ENCODE measurements around the gene P2RX3.
A peak's percentile ranks its signal among the peaks of the same experiment; 100 is the strongest.
"Not testable (repeated sequence)": the region's sequence is repeated elsewhere in the genome, so short reads cannot be mapped to it uniquely, and the experiment has no call there.

The P2RX3 gene

GRCh38 chr11:57324154-57324885, 13.8 kb upstream of the P2RX3 start:
- peak in 18 of 56 donors; percentile 15 to 78 (median 38) for DNase-seq

DNA sequence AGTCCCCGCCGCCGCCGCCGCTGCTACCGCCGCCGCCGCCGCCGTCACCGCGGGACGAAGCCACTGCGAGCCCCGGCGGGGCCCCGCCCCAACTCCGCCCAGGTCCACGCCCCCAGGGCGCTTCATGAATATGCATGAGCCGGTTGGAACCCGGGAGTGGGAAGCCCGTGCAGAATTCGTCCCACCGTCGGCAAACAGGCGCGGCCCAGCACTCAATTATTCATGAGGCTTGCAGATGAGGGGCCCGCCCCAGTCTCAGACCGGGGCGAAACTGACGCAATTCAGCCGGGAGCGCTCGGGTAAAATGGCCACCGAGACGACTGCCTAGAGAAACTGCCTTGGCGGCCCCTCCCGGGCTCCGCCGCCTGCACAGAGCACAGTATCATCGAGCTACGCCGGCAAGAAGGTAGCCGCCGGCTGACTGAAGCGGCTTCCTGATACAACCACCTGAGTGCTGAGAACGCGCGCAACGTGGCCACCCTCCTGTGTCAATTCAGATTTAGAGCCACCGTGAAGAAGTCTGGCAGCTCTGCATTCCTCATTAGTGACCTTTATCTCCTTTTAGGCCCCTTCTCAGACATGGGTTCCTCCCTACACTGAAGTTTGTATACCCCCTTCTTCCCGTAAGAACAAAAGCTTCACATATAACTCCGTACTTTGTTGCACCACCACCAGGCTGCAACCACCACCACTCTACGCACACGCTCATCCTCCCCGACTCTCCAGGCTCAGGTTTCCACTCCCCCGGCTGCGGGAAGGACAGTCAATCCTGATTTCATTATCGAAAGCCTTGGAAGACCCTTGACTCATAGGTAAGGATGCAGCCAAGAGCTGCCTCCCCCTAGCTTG, 13.0 kb upstream of the P2RX3 start, which contains the start of gene TNKS1BP1:
TNKS1BP1 (minus strand) TSS at position 67 of the 849 bp plus-strand sequence. CDS start 3,067 bp downstream, outside the sequence.
- peak; percentile 50 to 98 (median 93) for DNase-seq

DNA sequence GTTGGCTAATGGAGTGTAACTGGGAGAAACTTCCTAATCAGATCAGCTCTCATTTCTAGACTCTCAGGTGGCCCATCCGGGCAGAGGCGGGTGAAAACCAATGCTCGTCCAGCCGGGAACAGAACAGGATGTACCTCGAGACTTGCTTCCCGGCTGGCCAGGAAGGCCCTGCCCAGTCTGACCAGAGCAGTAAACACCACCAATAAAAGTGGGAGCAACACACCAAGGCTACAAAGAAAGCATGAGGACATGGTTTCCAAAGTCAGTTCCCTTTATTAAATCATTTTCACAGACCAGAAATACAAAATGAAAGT, 12.5 kb upstream of the P2RX3 start:
- DNase-seq, result peak in 1 of 56 donors; percentile 26

- no peak for DNase-seq
Measured at GRCh38 chr11:57327721-57328120, 10.4 kb upstream of the P2RX3 start.

GRCh38 chr11:57330029-57330428, 8.1 kb upstream of the P2RX3 start:
- DNase-seq, result no peak

DNA sequence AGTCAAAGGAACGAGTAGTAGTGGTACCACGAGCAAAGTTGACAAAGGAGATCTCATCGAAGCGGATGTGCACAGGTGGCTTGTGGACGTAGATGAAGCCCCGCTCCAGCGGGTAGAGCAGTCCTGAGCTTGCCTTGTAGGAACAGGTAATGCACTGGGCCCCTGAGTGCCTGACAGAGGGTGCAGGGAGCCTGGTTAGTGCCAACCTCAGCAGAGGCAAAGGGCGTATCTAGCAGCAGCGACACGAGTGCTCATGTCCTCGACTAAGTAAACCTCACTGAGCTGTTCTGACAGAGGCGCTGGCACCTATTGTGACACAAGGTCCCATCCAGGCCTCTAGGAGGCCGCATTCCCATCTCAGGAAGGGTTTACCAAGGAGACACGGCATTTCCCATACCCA, 6.4 kb upstream of the P2RX3 start:
- no peak for DNase-seq

GRCh38 chr11:57332694-57333440, 5.3 kb upstream of the P2RX3 start:
- DNase-seq, result no peak

DNA sequence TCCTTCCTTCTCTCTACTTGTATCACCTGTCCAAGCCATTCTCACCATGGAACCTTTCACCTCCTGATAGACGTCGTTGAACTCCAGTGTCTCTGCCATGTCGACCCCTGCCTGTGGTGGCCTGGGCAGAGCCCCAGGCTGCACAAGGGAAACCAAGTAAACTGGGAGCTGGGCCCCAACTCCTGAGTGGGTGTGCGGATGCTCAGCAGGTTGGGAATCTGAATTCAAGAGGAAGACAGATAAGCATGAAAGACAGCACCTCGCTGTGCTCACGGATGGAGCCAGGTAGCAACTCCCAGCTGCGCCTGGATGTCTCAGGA, 3.2 kb upstream of the P2RX3 start:
- no peak for DNase-seq

GRCh38 chr11:57335343-57336110, 2.6 kb upstream of the P2RX3 start, which contains the start of gene SSRP1:
TSS of gene SSRP1 (minus strand) at chr11:57335892. CDS start at chr11:57335121, 771 bp downstream.
- DNase-seq, result peak in 55 of 56 donors; percentile 45 to 91 (median 80)

DNA sequence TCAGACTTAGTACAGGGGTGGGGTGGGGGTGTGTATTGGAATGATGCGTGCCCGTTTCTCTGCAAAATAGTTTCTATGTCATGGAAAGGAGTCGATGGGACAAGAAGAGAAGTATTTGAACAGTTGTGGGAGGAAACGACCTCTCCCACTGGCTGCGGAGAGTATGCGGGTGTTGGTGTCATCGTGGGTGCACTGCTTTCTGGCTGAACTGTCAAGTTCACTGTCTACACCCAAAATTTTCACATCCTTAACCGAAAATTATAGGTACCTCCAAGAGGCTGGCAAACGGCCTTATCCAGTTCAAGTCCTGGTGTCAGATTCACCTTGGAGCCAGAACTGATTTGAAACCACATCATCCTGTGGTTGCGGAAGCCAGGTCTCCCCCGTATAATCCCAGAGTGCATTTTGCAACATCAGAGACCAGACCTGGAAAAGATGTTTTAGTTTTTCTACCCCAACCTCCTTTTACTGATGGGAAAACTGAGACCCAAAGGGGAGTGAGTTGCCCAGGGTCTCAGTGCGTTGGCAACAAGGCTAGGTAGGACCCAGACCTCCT, 2.0 kb upstream of the P2RX3 start:
- DNase-seq, result no peak

DNA sequence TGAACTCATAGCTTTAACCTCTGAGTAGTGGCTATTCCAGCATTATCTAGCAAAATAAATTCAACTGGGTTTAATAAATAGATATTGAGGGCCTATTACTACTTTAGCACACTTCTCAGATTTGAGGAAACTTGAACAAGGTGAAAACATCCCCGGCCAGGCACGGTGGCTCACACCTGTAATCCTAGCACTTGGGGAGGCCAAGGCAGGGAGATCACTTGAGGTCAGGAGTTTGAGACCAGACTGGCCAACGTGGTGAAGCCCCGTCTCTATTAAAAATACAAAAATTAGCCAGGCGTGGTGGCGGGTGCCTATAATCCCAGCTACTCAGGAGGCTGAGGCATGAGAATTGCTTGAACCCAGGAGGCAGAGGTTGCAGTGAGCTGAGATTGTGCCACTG, 1.3 kb upstream of the P2RX3 start:
- DNase-seq, result not testable (repeated sequence)

DNA sequence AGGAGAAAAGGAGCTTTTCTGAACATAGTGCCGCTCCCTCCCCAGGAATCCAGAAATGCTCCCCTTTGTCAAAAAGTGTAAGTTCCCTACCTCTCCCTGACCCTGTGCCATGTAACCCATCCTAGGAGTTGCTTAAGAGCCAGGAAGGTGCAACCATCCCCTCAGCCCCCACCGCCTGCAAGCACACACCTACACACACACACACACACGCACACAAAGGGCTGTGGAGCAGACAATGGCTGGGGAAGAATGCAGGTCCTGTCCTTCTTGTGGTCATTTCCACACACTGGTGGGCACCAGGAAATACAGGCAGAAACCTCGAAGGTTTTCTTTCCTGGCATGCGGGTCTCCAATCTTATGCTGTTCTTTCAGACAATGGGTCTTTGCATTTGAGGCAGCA, 1.2 kb downstream of the P2RX3 start:
- no peak for DNase-seq

- no peak for DNase-seq
Measured at GRCh38 chr11:57340039-57340615, 2.0 kb downstream of the P2RX3 start.

GRCh38 chr11:57341250-57341808, 3.2 kb downstream of the P2RX3 start:
- no peak for DNase-seq

DNA sequence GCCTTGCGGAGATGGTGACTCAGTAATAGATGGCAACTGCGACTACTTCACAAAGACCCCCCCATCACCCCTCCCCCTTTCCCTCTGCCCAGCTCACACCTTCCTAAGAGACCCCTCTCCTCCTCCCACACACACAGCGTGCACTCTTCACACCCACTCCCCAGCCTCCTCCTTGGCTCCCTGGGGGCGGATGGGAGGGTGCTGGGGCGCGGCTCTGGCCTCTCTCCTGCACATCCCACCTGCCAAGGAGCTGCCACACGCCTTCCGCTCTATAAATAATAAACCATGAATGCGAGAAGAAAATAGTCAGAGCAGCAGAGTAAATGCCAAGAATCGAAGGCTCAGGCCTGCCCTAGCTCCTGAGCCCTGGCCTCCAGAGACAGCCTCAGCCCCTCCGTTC, 4.5 kb downstream of the P2RX3 start:
- peak in 1 of 56 donors; percentile 10 for DNase-seq

DNA sequence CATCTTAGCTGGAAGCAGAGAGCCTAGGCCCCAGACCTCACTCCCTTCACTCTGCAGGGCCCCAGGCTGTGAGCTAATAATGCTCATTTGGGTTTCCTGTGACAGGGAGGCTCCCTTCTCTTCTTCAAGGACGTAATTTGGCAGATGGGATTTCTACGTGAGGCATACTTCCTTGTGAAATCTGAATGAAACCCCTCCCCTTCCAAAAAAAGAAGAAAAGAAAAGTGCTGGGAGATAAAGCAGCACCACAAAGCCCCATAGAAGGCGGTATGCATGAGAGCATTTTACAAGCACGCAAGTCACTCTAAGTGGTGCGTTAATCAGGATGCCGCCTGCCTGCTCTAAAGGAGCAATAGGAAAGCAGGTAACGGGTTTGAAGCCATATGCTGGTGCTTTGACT, 5.7 kb downstream of the P2RX3 start:
- DNase-seq, result no peak

- no peak for DNase-seq
Measured at GRCh38 chr11:57344826-57345225, 6.7 kb downstream of the P2RX3 start.

- peak in 48 of 56 donors; percentile 9 to 82 (median 34) for DNase-seq
Measured at GRCh38 chr11:57345555-57346211, 7.5 kb downstream of the P2RX3 start.

GRCh38 chr11:57347336-57347735, 9.2 kb downstream of the P2RX3 start:
- DNase-seq, result no peak

- no peak for DNase-seq
Measured at GRCh38 chr11:57348052-57348451, 9.9 kb downstream of the P2RX3 start.

Measured in amygdala (tissue), 56 donors.